ENCODE results near the gene YEATS4. TPM values are rescaled to one million over a fixed set of nuclear protein-coding genes. Genes with fewer than 3 reads are reported as not detected.

YEATS4 gene
- total and polyA plus RNA-seq, 2 donors from 2014 or later: 14.5 to 15.6 TPM

GRCh38 chr12:69345742-69346141 lies 13.8 kb upstream of the YEATS4 start:
- H3K27ac ChIP-seq (ENCODE audit: low read depth in 2 of 2, low read length in 2 of 2): no peak overlapping the region
- FAIRE-seq (no peak), DNase-seq (no peak)
- intact Hi-C loops (cut with DNase I): no loop called here
- no peaks in the 10 kb centered on the region for H3K9me3 ChIP-seq (ENCODE audit: control insufficient read depth in 2 of 3, insufficient read depth in 1 of 3, low read length in 3 of 3)
- no peaks in the 10 kb centered on the region for H3K36me3 ChIP-seq (ENCODE audit: control insufficient read depth in 2 of 3, insufficient read depth in 3 of 3, low read length in 3 of 3)
- no peak overlapping the region for H3K4me3 ChIP-seq (ENCODE audit: low read length in 3 of 3)
- H3K27me3 ChIP-seq (ENCODE audit: control insufficient read depth, insufficient read depth, low read length): no peaks in the 10 kb centered on the region
- peaks cover 0 to 4% (median 0%) of the 10 kb centered on the region in 3 donors for H3K4me1 ChIP-seq (ENCODE audit: control insufficient read depth in 2 of 3, insufficient read depth in 2 of 3, low read depth in 1 of 3, low read length in 3 of 3)
- TF ChIP-seq, protein P1, sequence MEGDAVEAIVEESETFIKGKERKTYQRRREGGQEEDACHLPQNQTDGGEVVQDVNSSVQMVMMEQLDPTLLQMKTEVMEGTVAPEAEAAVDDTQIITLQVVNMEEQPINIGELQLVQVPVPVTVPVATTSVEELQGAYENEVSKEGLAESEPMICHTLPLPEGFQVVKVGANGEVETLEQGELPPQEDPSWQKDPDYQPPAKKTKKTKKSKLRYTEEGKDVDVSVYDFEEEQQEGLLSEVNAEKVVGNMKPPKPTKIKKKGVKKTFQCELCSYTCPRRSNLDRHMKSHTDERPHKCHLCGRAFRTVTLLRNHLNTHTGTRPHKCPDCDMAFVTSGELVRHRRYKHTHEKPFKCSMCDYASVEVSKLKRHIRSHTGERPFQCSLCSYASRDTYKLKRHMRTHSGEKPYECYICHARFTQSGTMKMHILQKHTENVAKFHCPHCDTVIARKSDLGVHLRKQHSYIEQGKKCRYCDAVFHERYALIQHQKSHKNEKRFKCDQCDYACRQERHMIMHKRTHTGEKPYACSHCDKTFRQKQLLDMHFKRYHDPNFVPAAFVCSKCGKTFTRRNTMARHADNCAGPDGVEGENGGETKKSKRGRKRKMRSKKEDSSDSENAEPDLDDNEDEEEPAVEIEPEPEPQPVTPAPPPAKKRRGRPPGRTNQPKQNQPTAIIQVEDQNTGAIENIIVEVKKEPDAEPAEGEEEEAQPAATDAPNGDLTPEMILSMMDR (IDR thresholded peaks at IDR 0.05; ENCODE audit: borderline replicate concordance, extremely low read depth, insufficient read depth): no peak
- no peak overlapping the region for H3K9ac ChIP-seq (ENCODE audit: low read length in 3 of 3)

DNA sequence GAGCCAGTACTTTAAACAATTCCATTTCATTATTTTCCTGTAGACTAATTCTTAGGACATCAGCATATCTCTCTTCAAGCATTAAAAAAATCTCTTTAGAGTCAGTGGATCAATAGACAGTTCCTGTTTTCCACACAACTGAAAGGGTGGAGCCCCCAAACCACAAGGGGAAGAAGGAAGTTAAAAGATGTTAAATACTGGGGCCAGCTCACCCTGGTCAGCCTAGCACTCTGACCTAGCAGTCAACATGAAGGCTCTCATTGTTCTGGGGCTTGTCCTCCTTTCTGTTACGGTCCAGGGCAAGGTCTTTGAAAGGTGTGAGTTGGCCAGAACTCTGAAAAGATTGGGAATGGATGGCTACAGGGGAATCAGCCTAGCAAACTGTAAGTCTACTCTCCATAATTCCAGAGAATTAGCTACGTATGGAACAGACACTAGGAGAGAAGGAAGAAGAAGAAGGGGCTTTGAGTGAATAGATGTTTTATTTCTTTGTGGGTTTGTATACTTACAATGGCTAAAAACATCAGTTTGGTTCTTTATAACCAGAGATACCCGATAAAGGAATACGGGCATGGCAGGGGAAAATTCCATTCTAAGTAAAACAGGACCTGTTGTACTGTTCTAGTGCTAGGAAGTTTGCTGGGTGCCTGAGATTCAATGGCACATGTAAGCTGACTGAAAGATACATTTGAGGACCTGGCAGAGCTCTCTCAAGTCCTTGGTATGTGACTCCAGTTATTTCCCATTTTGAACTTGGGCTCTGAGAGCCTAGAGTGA lies 11.2 kb upstream of the YEATS4 start, which contains the start of gene LYZ:
TSS of gene LYZ (plus strand) at position 220 of the 777 bp plus-strand sequence. CDS start at position 248, 28 bp downstream.
- H3K9me3 ChIP-seq (ENCODE audit: control insufficient read depth in 2 of 3, insufficient read depth in 1 of 3, low read length in 3 of 3): no peaks in the 10 kb centered on the region
- intact Hi-C loops (cut with DNase I): no loop called here
- no peaks in the 10 kb centered on the region for H3K36me3 ChIP-seq (ENCODE audit: control insufficient read depth in 2 of 3, insufficient read depth in 3 of 3, low read length in 3 of 3)
- no peaks in the 10 kb centered on the region for H3K4me1 ChIP-seq (ENCODE audit: control insufficient read depth in 2 of 3, insufficient read depth in 2 of 3, low read depth in 1 of 3, low read length in 3 of 3)
- H3K9ac ChIP-seq (ENCODE audit: low read length in 3 of 3): no peak within 1 kb of the TSS
- no peak for DNase-seq
- H3K27ac ChIP-seq (ENCODE audit: low read depth in 2 of 2, low read length in 2 of 2): no peak within 1 kb of the TSS
- FAIRE-seq: no peak
- peak within 1 kb of the TSS in 1 of 3 donors; percentile 23 for H3K4me3 ChIP-seq (ENCODE audit: low read length in 3 of 3)
- no peaks in the 10 kb centered on the region for H3K27me3 ChIP-seq (ENCODE audit: control insufficient read depth, insufficient read depth, low read length)
- TF ChIP-seq, protein P1 (IDR thresholded peaks at IDR 0.05; ENCODE audit: borderline replicate concordance, extremely low read depth, insufficient read depth): no peak

- no peak for FAIRE-seq
- TF ChIP-seq, protein P1 (IDR thresholded peaks at IDR 0.05; ENCODE audit: borderline replicate concordance, extremely low read depth, insufficient read depth): no peak
- DNase-seq: no peak
- intact Hi-C loops (cut with DNase I): no loop called here
- Histone ChIP-seq H3K4me3 (ENCODE audit: low read length in 3 of 3) (no peak overlapping the region), H3K27ac (ENCODE audit: low read depth in 2 of 2, low read length in 2 of 2) (no peak overlapping the region), H3K9ac (ENCODE audit: low read length in 3 of 3) (no peak overlapping the region), H3K27me3 (ENCODE audit: control insufficient read depth, insufficient read depth, low read length) (no peaks in the 10 kb centered on the region), H3K4me1 (ENCODE audit: control insufficient read depth in 2 of 3, insufficient read depth in 2 of 3, low read depth in 1 of 3, low read length in 3 of 3) (no peaks in the 10 kb centered on the region), H3K9me3 (ENCODE audit: control insufficient read depth in 2 of 3, insufficient read depth in 1 of 3, low read length in 3 of 3) (no peaks in the 10 kb centered on the region), H3K36me3 (ENCODE audit: control insufficient read depth in 2 of 3, insufficient read depth in 3 of 3, low read length in 3 of 3) (no peaks in the 10 kb centered on the region)
Observed at GRCh38 chr12:69350002-69350626, 9.4 kb upstream of the YEATS4 start.
